Inflammatory macrophage treated with lipopolysaccharide for 1 hour (primary cell): ENCODE results near the gene MZT2B.
"Not testable (repeated sequence)": the region's sequence is repeated elsewhere in the genome, so short reads cannot be mapped to it uniquely, and the experiment has no call there.

Experiments used
- DNase-seq, 2 donors: peaks; one replicate each; pipeline ENCODE4 v3.0.0-alpha.2; 2020 to 2022

Gene MZT2B

GRCh38 chr2:130180404-130181324 lies 1.4 kb upstream of the MZT2B start:
- peak in 1 of 2 donors; percentile 2 for DNase-seq

- peak; percentile 93 to 98 for DNase-seq
Observed at GRCh38 chr2:130181325-130181879, 660 bp upstream of the MZT2B start, which contains the start of gene SMPD4. SMPD4 (minus strand) TSS chr2:130181602; CDS start chr2:130176592, 5,010 bp downstream.

GRCh38 chr2:130182826-130183511 lies 907 bp downstream of the MZT2B start:
- not testable (repeated sequence) for DNase-seq

GRCh38 chr2:130183512-130184373 lies 1.7 kb downstream of the MZT2B start:
- DNase-seq = no peak

- DNase-seq = no peak
Observed at GRCh38 chr2:130185436-130185835, 3.4 kb downstream of the MZT2B start.

GRCh38 chr2:130185896-130186295 lies 3.8 kb downstream of the MZT2B start:
- DNase-seq = no peak

GRCh38 chr2:130186391-130186790 lies 4.3 kb downstream of the MZT2B start:
- DNase-seq = no peak

- no peak for DNase-seq
Observed at GRCh38 chr2:130187268-130187667, 5.2 kb downstream of the MZT2B start.

- DNase-seq = not testable (repeated sequence)
Observed at GRCh38 chr2:130187859-130188792, 6.1 kb downstream of the MZT2B start.

GRCh38 chr2:130188958-130189357 lies 6.9 kb downstream of the MZT2B start:
- not testable (repeated sequence) for DNase-seq

- no peak for DNase-seq
Observed at GRCh38 chr2:130190237-130190636, 8.2 kb downstream of the MZT2B start.

- not testable (repeated sequence) for DNase-seq
Observed at GRCh38 chr2:130191319-130191718, 9.3 kb downstream of the MZT2B start.

GRCh38 chr2:130192451-130192850 lies 10.4 kb downstream of the MZT2B start:
- DNase-seq = not testable (repeated sequence)

GRCh38 chr2:130193824-130194223 lies 11.8 kb downstream of the MZT2B start:
- not testable (repeated sequence) for DNase-seq

GRCh38 chr2:130195089-130195635 lies 13.1 kb downstream of the MZT2B start:
- not testable (repeated sequence) for DNase-seq

- DNase-seq = not testable (repeated sequence)
Observed at GRCh38 chr2:130196052-130196451, 14.0 kb downstream of the MZT2B start.

- no peak for DNase-seq
Observed at GRCh38 chr2:130198343-130198742, 16.3 kb downstream of the MZT2B start, which contains the start of gene TUBA3E. TUBA3E (minus strand) TSS chr2:130198439; CDS start chr2:130198360, 79 bp downstream.

- peak; percentile 10 to 21 for DNase-seq
Observed at GRCh38 chr2:130202518-130202917, 20.5 kb downstream of the MZT2B start.

GRCh38 chr2:130203150-130203549 lies 21.1 kb downstream of the MZT2B start:
- not testable (repeated sequence) for DNase-seq

- DNase-seq = not testable (repeated sequence)
Observed at GRCh38 chr2:130207051-130207450, 25.0 kb downstream of the MZT2B start.

- not testable (repeated sequence) for DNase-seq
Observed at GRCh38 chr2:130219147-130219546, 37.1 kb downstream of the MZT2B start.
